Fibroblast of pulmonary artery (primary cell): ENCODE measurements around the gene ZNF175.

Experiments used
- DNase-seq: peaks from one replicate; pipeline ENCODE4 v3.0.0-alpha.2; 2010; ENCODE audit warnings: low read depth
- H3K4me3 ChIP-seq: replicated peaks from 2 replicates; pipeline ENCODE4 v1.5.1; 2011; ENCODE audit warnings: low read depth, mild to moderate bottlenecking, control low read depth, low read length, moderate library complexity
- TF ChIP-seq, protein P1 (sequence below): IDR thresholded peaks from 2 replicates; pipeline ENCODE4 v1.5.1; 2011; ENCODE audit warnings: mild to moderate bottlenecking, control low read depth, low read length, inconsistent platforms; ENCODE audit errors: missing control alignments

Gene ZNF175

DNA sequence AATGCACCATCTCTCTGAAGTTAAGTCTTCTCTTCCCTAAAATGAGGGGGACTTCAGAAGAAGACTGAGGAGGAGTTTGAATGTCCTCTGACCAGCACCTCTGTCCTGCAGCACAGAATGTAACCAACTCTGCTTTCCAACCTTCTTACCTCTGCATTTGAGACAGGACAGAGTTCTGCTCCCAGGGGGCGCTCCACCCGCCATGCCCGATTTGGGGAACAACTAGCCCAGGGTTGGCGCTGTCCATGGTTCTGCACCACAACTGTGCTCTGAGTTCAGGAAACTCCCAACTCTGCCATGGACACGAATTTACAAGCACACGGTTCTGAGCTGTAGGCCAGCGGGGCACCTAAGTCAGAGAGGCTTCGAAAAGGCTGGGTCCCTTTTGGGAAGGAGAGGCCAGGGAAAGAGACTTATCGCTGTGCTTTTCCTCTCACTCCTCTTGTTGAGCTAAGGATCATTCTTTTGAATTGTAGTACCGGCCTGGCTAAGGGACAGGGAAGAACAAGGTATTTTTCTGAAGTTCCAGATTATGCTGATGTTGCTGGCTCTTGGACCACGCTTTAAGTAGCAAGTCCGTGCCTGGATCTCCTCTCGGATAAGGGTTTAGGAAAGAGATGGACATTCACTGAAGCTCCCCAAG is 37.0 kb downstream of the ZNF175 start:
- no peak overlapping the region for H3K4me3 ChIP-seq
- DNase-seq: peak; percentile 85
- TF ChIP-seq, protein P1, sequence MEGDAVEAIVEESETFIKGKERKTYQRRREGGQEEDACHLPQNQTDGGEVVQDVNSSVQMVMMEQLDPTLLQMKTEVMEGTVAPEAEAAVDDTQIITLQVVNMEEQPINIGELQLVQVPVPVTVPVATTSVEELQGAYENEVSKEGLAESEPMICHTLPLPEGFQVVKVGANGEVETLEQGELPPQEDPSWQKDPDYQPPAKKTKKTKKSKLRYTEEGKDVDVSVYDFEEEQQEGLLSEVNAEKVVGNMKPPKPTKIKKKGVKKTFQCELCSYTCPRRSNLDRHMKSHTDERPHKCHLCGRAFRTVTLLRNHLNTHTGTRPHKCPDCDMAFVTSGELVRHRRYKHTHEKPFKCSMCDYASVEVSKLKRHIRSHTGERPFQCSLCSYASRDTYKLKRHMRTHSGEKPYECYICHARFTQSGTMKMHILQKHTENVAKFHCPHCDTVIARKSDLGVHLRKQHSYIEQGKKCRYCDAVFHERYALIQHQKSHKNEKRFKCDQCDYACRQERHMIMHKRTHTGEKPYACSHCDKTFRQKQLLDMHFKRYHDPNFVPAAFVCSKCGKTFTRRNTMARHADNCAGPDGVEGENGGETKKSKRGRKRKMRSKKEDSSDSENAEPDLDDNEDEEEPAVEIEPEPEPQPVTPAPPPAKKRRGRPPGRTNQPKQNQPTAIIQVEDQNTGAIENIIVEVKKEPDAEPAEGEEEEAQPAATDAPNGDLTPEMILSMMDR: peak; percentile 87

DNA sequence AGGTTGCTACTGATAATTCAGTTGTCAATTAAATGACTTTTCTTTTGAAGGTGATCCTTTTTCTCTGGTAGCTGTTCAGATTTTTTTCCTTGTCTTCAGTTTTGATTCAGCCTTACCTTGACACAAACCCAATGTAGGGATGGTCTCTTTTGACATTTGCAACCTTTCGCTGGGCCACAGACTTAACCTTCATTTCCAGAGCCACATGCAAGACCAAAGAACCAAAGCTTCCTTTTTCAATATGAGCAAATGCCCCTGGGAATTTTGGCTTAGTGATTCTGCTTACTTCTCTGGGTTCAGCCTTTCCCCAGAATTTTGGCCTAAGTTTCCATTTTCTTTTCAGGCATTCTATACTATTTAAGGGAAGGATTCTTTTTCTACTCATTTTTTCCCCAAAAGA is 39.5 kb downstream of the ZNF175 start:
- DNase-seq: no peak
- no peak overlapping the region for H3K4me3 ChIP-seq
- TF ChIP-seq, protein P1: no peak

DNA sequence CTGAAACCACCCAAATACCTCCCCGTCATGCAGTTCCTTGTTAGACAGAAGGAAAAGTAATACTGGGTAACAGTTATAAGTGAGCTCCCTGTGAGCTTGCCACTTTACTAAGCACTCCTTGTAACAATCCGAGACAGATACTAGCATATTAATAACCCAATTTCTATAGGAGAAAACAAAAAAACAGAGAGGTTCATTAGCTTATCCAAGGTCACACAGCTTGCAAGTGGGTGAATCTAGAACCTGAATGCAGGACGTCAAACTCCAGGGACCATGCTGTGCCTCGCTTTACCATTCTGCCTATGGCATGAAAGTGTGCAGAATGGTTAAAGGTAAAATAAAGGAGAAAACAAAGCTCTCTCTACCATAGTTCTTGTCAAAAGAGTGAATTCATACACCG is 43.7 kb downstream of the ZNF175 start:
- DNase-seq: no peak
- TF ChIP-seq, protein P1: no peak
- no peak overlapping the region for H3K4me3 ChIP-seq

DNA sequence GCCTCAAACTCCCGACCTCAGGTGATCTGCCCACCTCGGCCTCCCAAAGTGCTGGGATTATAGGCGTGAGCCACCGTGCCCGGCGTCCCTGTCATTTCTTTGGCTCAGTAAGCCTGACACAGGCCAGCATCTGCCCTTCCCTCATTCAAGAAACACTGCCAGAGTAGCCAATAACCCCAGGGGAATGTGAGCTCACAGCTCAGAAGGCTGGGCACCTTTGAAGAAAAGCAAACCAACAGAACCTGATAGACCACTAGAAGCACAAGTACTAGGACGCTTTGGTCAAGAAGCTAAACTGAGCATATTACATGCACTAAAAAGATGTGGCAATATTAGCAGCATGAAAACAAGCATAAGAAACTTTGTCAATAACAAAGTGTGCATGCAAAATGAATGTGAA is 44.9 kb downstream of the ZNF175 start:
- TF ChIP-seq, protein P1: no peak
- H3K4me3 ChIP-seq: no peak overlapping the region
- no peak for DNase-seq

DNA sequence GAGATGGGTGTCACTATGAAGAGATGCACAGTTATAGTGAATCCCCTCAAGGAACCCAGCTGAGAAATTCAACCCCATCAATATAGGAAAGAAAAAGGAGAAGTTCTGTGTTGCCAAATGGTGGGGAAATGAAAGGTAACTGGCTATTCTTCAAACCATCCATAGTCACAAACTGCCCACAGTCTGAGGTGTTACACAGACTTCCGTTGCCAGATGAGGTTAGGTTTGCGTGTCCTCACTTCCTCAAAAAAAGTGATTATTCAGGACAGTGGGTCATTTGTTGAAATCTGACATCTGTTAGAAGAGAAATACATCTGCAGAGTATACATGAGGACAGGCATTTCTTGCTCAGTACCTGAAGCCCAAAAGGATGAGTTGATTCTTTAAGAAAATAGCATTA is 50.1 kb downstream of the ZNF175 start:
- DNase-seq: no peak
- H3K4me3 ChIP-seq: no peak overlapping the region
- TF ChIP-seq, protein P1: no peak

DNA sequence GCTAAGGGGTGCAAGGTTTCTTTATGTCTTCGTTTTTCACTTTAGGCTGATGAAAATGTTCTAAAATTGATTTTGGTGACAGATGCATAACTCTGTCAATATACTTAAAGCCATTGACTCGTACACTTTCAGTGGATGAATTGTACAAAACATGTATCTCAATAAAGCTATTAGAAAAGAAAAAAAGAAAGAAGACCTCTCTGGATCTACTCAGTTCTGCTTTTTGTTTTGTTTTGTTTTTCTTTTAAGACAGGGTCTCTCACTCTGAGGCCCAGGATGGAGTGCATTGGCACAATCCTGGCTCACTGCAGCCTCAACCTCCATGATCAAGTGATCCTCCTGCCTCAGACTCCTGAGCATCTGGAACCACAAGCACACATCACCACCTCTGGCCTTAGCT is 55.6 kb downstream of the ZNF175 start:
- no peak overlapping the region for H3K4me3 ChIP-seq
- TF ChIP-seq, protein P1: no peak
- DNase-seq: no peak

DNA sequence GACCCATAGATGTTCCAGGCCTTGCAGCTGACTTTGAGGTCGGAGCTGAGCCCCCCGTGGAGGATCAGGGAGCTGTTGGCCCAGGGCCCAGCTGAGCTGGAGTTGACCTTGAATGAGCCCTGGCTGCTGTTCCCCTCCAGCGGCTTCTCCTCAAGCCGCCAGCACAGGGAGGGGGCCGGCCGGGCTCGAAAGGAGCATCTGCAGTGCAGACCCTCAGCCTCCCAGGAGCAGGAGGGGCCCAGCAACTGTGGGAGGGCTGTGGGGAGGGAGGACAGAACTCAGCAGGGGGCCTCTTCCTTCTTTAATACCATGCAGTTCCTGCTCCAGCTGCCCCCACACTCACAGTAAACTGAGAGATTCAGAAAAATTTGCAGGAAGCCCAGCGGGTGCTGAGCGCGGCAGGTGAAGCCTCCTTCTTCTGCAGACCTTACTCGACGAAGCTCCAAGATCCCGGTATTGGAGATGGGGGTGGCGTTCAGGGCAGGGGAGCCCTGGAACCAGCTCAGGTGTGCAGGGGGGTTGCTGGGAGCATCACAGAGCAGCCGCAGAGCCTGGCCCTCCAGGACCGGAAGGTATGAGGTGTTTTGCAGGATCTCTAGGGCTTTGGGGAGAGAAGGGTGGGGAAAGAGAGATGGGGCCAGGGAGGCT is 56.5 kb downstream of the ZNF175 start:
- TF ChIP-seq, protein P1: no peak
- no peak for DNase-seq
- H3K4me3 ChIP-seq: no peak overlapping the region
